Measurements from ENCODE around the gene ATAD3A. TPM values are rescaled to one million over a fixed set of nuclear protein-coding genes. Genes with fewer than 3 reads are reported as not detected.

ATAD3A gene
- total and polyA plus RNA-seq, 2 of the 4 experiments (the other 2 are of a cell fraction) = 27.2 to 34.0 TPM

DNA sequence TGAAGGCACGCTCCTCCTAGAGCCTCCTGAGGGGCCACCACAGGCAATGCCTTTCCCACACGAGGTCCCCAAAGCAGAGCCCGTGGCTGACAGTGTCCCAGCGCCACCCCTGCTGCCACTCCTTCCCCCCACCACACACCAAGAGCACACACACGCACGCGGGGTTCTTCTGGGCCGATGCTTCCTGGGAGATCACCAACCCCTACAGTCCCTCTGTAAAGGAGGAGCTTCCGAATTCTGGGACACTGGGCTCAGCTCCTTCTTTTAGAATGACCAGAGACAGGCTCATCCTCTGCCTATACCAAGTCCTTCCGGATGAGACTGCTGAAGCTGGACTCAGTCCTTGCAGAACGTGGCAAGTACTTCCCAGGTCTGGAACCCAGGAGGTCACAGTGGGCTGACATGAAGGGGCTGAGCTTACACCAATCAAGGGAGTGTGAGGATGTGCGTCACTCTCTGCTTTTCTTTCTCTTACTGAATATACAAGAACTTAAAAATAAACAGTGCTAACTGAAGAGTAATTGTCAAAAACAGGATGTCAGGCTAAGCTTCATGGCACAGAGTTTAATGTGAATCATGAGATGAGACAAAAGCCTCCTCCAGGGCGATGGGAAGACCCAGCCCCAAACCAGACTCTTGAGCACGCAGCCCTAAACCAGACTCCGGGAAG, 50.0 kb downstream of the ATAD3A start:
- ChIA-PET CTCF (no interaction called here), POLR2A (ENCODE audit: unreplicated experiment) (no interaction called here)
- Histone ChIP-seq H2AK5ac (ENCODE audit: low read depth, low read length) (no peak overlapping the region), H2BK20ac (ENCODE audit: low read depth, low read length) (no peak overlapping the region), H3K36me3 (ENCODE audit: control insufficient read depth, insufficient read depth, low read length) (peaks cover 51% of the 10 kb centered on the region), H3K4me1 (ENCODE audit: control insufficient read depth, insufficient read depth, low read length) (no peaks in the 10 kb centered on the region), H3K27me3 (ENCODE audit: control insufficient read depth, insufficient read depth, low read length) (no peaks in the 10 kb centered on the region), H4K8ac (ENCODE audit: low read depth in 2 of 2, low read length in 2 of 2) (no peak overlapping the region), H3K4me2 (ENCODE audit: low read depth, low read length) (no peak overlapping the region), H3K4me3 (ENCODE audit: insufficient read depth, low read depth, low read length) (no peak overlapping the region), H4K91ac (ENCODE audit: insufficient read depth, low read depth, low read length) (no peak overlapping the region), H3K18ac (ENCODE audit: low read depth, low read length) (no peak overlapping the region), H3K14ac (replicated peaks; ENCODE audit: low read depth, low read length) (no peak overlapping the region), H2AK9ac (replicated peaks; ENCODE audit: low read depth, low read length, poor library complexity) (no peak overlapping the region), H4K5ac (ENCODE audit: low read depth, low read length) (no peak overlapping the region), H3K9me3 (ENCODE audit: control insufficient read depth, insufficient read depth, low read length) (no peaks in the 10 kb centered on the region), H3K4ac (ENCODE audit: low read depth, low read length) (no peak overlapping the region), H2AFZ (replicated peaks; ENCODE audit: low read length, poor library complexity) (no peak overlapping the region), H3K9me1 (ENCODE audit: insufficient read depth, low read length) (peaks cover 13% of the 10 kb centered on the region; the same call in 1 of the 2 replicates), H2BK15ac (ENCODE audit: low read depth, low read length) (no peak overlapping the region), H2BK5ac (ENCODE audit: low read depth, low read length, poor library complexity, severe bottlenecking) (no peak overlapping the region), H2BK120ac (ENCODE audit: low read depth, low read length) (no peak overlapping the region), H3K56ac (ENCODE audit: extremely low read depth, insufficient read depth, low read length) (no peak overlapping the region), H3K23ac (ENCODE audit: low read depth, low read length) (no peak overlapping the region), H3K27ac (ENCODE audit: insufficient read depth, low read length) (no peak overlapping the region), H4K20me1 (ENCODE audit: insufficient read depth, low read length) (peaks cover 56% of the 10 kb centered on the region), H3K79me1 (ENCODE audit: low read depth in 1 of 2, low read length in 2 of 2) (peaks cover 18 to 68% of the 10 kb centered on the region in 2 experiments), H3K9ac (ENCODE audit: low read depth, low read length) (no peak overlapping the region)
- ATAC-seq (ENCODE audit: low read depth) (no peak), DNase-seq (no peak)
- no CpG with 5 or more reads among the region's 15 CpGs for WGBS, 2 experiments (ENCODE audit: extremely low coverage in 2 of 2, insufficient read length in 1 of 2)
- no TSS peak for BruUV-seq (replicated peaks)
- in situ Hi-C loops (cut with MboI; ENCODE audit: low sequenced_read_pairs) (no loop called here), dilution Hi-C loops (cut with HindIII; ENCODE audit: low sequenced_read_pairs, unreplicated experiment) (no loop called here), intact Hi-C loops (cut with micrococcal nuclease) (no loop called here)
- TF ChIP-seq MAZ (IDR thresholded peaks at IDR 0.05; ENCODE audit: borderline replicate concordance, low read depth, low read length) (no peak), BHLHE40 (IDR thresholded peaks at IDR 0.05; ENCODE audit: low read depth, low read length) (no peak), CHD1 (IDR thresholded peaks at IDR 0.05; ENCODE audit: low read depth, low read length) (no peak), RCOR1 (IDR thresholded peaks at IDR 0.05; ENCODE audit: insufficient replicate concordance, low read length) (no peak), POLR2A (IDR thresholded peaks at IDR 0.05; ENCODE audit: low read depth, low read length) (no peak), FOS (IDR thresholded peaks at IDR 0.05; ENCODE audit: low read depth, low read length) (no peak), RAD21 (IDR thresholded peaks at IDR 0.05; ENCODE audit: low read length) (no peak), SMC3 (IDR thresholded peaks at IDR 0.05; ENCODE audit: low read depth, low read length) (no peak), USF2 (IDR thresholded peaks at IDR 0.05; ENCODE audit: low read depth, low read length) (no peak)
- TF ChIP-seq, protein P1, sequence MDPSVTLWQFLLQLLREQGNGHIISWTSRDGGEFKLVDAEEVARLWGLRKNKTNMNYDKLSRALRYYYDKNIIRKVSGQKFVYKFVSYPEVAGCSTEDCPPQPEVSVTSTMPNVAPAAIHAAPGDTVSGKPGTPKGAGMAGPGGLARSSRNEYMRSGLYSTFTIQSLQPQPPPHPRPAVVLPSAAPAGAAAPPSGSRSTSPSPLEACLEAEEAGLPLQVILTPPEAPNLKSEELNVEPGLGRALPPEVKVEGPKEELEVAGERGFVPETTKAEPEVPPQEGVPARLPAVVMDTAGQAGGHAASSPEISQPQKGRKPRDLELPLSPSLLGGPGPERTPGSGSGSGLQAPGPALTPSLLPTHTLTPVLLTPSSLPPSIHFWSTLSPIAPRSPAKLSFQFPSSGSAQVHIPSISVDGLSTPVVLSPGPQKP (IDR thresholded peaks at IDR 0.05; ENCODE audit: borderline replicate concordance, low read depth, low read length) = no peak

All from IMR-90 (cell line).